Sigmoid colon (tissue), 4 donors: ENCODE results near the gene NUPR1.

Experiments used
- EP300 ChIP-seq, 4 donors: sonication (generic); formaldehyde crosslinking; IDR thresholded peaks; one replicate each; pipeline ENCODE4 v1.6.1; 2017; ENCODE audit warnings: antibody characterized with exemption in 4 of 4
- POLR2A ChIP-seq, 2 donors: fragments of 450-650 bp; IDR thresholded peaks; one replicate each; pipeline ENCODE4 v1.6.1; 2016; ENCODE audit warnings: antibody characterized with exemption in 2 of 2, mild to moderate bottlenecking in 2 of 2, moderate library complexity in 2 of 2
- POLR2AphosphoS5 ChIP-seq, 4 donors: sonication (generic); formaldehyde crosslinking; IDR thresholded peaks; one replicate each; pipeline ENCODE4 v1.6.1; 2017; ENCODE audit warnings: antibody characterized with exemption in 4 of 4
- TF ChIP-seq, protein P1 (sequence below), 4 experiments: fragments of 450-650 bp in 3 of 4; fragments of 200-600 bp in 1 of 4; IDR thresholded peaks; one replicate each; pipeline ENCODE4 v1.5.1; 2016 to 2019; ENCODE audit warnings: antibody characterized with exemption in 4 of 4, mild to moderate bottlenecking in 3 of 4, moderate library complexity in 2 of 4

GRCh38 chr16:28544998-28545397 lies 6.2 kb upstream of the NUPR1 start:
- TF ChIP-seq, protein P1, sequence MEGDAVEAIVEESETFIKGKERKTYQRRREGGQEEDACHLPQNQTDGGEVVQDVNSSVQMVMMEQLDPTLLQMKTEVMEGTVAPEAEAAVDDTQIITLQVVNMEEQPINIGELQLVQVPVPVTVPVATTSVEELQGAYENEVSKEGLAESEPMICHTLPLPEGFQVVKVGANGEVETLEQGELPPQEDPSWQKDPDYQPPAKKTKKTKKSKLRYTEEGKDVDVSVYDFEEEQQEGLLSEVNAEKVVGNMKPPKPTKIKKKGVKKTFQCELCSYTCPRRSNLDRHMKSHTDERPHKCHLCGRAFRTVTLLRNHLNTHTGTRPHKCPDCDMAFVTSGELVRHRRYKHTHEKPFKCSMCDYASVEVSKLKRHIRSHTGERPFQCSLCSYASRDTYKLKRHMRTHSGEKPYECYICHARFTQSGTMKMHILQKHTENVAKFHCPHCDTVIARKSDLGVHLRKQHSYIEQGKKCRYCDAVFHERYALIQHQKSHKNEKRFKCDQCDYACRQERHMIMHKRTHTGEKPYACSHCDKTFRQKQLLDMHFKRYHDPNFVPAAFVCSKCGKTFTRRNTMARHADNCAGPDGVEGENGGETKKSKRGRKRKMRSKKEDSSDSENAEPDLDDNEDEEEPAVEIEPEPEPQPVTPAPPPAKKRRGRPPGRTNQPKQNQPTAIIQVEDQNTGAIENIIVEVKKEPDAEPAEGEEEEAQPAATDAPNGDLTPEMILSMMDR (IDR thresholded peaks at IDR 0.05), result no peak
- no peak for TF ChIP-seq POLR2A (IDR thresholded peaks at IDR 0.05)
- no peak for TF ChIP-seq EP300 (IDR thresholded peaks at IDR 0.05)
- TF ChIP-seq POLR2AphosphoS5 (IDR thresholded peaks at IDR 0.05), result no peak
